GM23248 (cell line): ENCODE data around the gene RALY. TPM values are rescaled to one million over a fixed set of nuclear protein-coding genes. Genes with fewer than 3 reads are reported as not detected.

Experiments
- DNase-seq: peaks from one replicate; pipeline ENCODE4 v3.0.0-alpha.2; 2015
- H2AFZ ChIP-seq: fragments of 200-600 bp; sonication (generic); 2 replicates; pipeline ENCODE4 v1.6.1; 2016; ENCODE audit warnings: antibody characterized with exemption
- H3F3A ChIP-seq: fragments of 200-600 bp; sonication (generic); 2 replicates; pipeline ENCODE4 v1.6.1; 2016; ENCODE audit warnings: mild to moderate bottlenecking, antibody characterized with exemption, mixed run types; ENCODE audit not compliant: insufficient read depth
- H3K27ac ChIP-seq: fragments of 200-600 bp; sonication (generic); 2 replicates; pipeline ENCODE4 v1.5.1; 2016; ENCODE audit warnings: mild to moderate bottlenecking
- H3K27me3 ChIP-seq: fragments of 200-600 bp; sonication (generic); replicated peaks from 2 replicates; pipeline ENCODE4 v1.6.1; 2016; ENCODE audit warnings: mild to moderate bottlenecking; ENCODE audit not compliant: insufficient read depth
- H3K36me3 ChIP-seq: fragments of 200-600 bp; sonication (generic); 2 replicates; pipeline ENCODE4 v1.6.1; 2016; ENCODE audit warnings: low read depth, mild to moderate bottlenecking
- H3K4me1 ChIP-seq: fragments of 200-600 bp; sonication (generic); 2 replicates; pipeline ENCODE4 v1.6.1; 2016; ENCODE audit warnings: mild to moderate bottlenecking; ENCODE audit not compliant: insufficient read depth
- H3K4me2 ChIP-seq: fragments of 200-600 bp; sonication (generic); one replicate; pipeline ENCODE4 v1.6.1; 2016; ENCODE audit warnings: mild to moderate bottlenecking; ENCODE audit not compliant: unreplicated experiment
- H3K4me3 ChIP-seq: fragments of 200-600 bp; sonication (generic); 2 replicates; pipeline ENCODE4 v1.5.1; 2016; ENCODE audit warnings: mild to moderate bottlenecking
- H3K79me2 ChIP-seq: fragments of 200-600 bp; sonication (generic); 2 replicates; pipeline ENCODE4 v1.6.1; 2016; ENCODE audit warnings: mild to moderate bottlenecking; ENCODE audit not compliant: insufficient read depth
- H3K9ac ChIP-seq: fragments of 200-600 bp; sonication (generic); 2 replicates; pipeline ENCODE4 v1.6.1; 2016; ENCODE audit warnings: mild to moderate bottlenecking
- H3K9me2 ChIP-seq: fragments of 200-600 bp; sonication (generic); 2 replicates; pipeline ENCODE4 v1.6.1; 2016; ENCODE audit warnings: mixed run types, mild to moderate bottlenecking, moderate library complexity; ENCODE audit not compliant: insufficient read depth
- H3K9me3 ChIP-seq: fragments of 200-600 bp; sonication (generic); one replicate; pipeline ENCODE4 v1.6.1; 2017; ENCODE audit warnings: low read depth
- H4K20me1 ChIP-seq: fragments of 200-600 bp; sonication (generic); 2 replicates; pipeline ENCODE4 v1.6.0; 2016; ENCODE audit not compliant: insufficient read depth
- EZH2 ChIP-seq: fragments of 200-600 bp; sonication (generic); IDR thresholded peaks from 2 replicates; pipeline ENCODE4 v1.6.1; 2018; ENCODE audit warnings: antibody characterized with exemption, mild to moderate bottlenecking; ENCODE audit not compliant: insufficient read depth, poor library complexity, severe bottlenecking
- EZH2phosphoT487 ChIP-seq: fragments of 200-600 bp; sonication (generic); IDR thresholded peaks from 2 replicates; pipeline ENCODE4 v1.6.1; 2018; ENCODE audit warnings: antibody characterized with exemption, moderate library complexity, mild to moderate bottlenecking, low read depth; ENCODE audit not compliant: insufficient read depth
- WGBS, 2 experiments: methylation state at CpG; one replicate each; pipeline ENCODE4 v1.1.6; 2015 to 2017; ENCODE audit warnings: low lambda C conversion rate in 2 of 2, low coverage in 1 of 2; ENCODE audit errors: missing lambda C conversion rate in 2 of 2; 5-methylcytosine and 5-hydroxymethylcytosine counted together
- in situ Hi-C: fragments of 300-500 bp; cut with MboI; formaldehyde crosslinking; loops from 2 replicates; pipeline ENCODE4 v1.15.0; 2020
- polyA plus RNA-seq: library from polyadenylated mRNA; unstranded; fragments of >200 nt; fragmentation: Nextera tagmentation; extraction: Ambion mirVana; gene quantifications from 2 replicates; pipeline ENCODE4 v1.2.1, GENCODE V29; 2016
- total RNA-seq: library from RNA; depleted of rRNA; stranded (reverse); fragments of >200 nt; shearing (Covaris generic); gene quantifications from 2 replicates; pipeline ENCODE4 v1.2.3, GENCODE V29; 2014

RALY gene
- total and polyA plus RNA-seq, 2 experiments from 2014 or later, result 66.3 to 107 TPM

- WGBS, 2 experiments, result 86 to 91% methylated on average over 4 of the region's 4 CpGs
- Histone ChIP-seq H3F3A (peaks cover 8% of the 10 kb centered on the region; the same call in 1 of the 2 replicates), H3K9me3 (no peaks in the 10 kb centered on the region), H3K4me2 (no peak overlapping the region), H3K9ac (no peak overlapping the region), H3K27ac (no peak overlapping the region), H3K79me2 (peaks cover 100% of the 10 kb centered on the region), H3K9me2 (no peaks in the 10 kb centered on the region), H3K4me1 (peaks cover 17% of the 10 kb centered on the region), H3K4me3 (no peak overlapping the region), H2AFZ (no peak overlapping the region), H3K36me3 (no peaks in the 10 kb centered on the region), H4K20me1 (peaks cover 17% of the 10 kb centered on the region; the same call in 1 of the 2 replicates), H3K27me3 (no peaks in the 10 kb centered on the region)
- in situ Hi-C loops, result no loop called here
- no peak for DNase-seq
- TF ChIP-seq EZH2phosphoT487, result no peak
- TF ChIP-seq EZH2, result no peak
These were observed 47.5 kb downstream of the RALY start for GRCh38 chr20:34041226-34041625.

GRCh38 chr20:34042262-34042661 is 48.6 kb downstream of the RALY start:
- H3K27ac ChIP-seq, result no peak overlapping the region
- H3K4me3 ChIP-seq, result no peak overlapping the region
- H3K4me1 ChIP-seq, result peaks cover 13% of the 10 kb centered on the region
- no peak overlapping the region for H3K4me2 ChIP-seq
- peaks cover 3% of the 10 kb centered on the region; the same call in 1 of the 2 replicates for H3F3A ChIP-seq
- no peak overlapping the region for H3K9ac ChIP-seq
- H4K20me1 ChIP-seq, result peaks cover 15% of the 10 kb centered on the region; the same call in 1 of the 2 replicates
- H2AFZ ChIP-seq, result no peak overlapping the region
- TF ChIP-seq EZH2phosphoT487, result no peak
- TF ChIP-seq EZH2, result no peak
- DNase-seq, result no peak
- in situ Hi-C loops, result no loop called here
- WGBS, 2 experiments, result 90 to 92% methylated on average over 4 of the region's 4 CpGs
- no peaks in the 10 kb centered on the region for H3K27me3 ChIP-seq
- peaks cover 99% of the 10 kb centered on the region for H3K79me2 ChIP-seq
- no peaks in the 10 kb centered on the region for H3K36me3 ChIP-seq
- H3K9me3 ChIP-seq, result no peaks in the 10 kb centered on the region
- no peaks in the 10 kb centered on the region for H3K9me2 ChIP-seq

- H3K27ac ChIP-seq, result no peak overlapping the region
- in situ Hi-C loops, result no loop called here
- no peaks in the 10 kb centered on the region for H3K36me3 ChIP-seq
These were observed 49.3 kb downstream of the RALY start for GRCh38 chr20:34043025-34043424.

GRCh38 chr20:34045294-34045693 is 51.6 kb downstream of the RALY start:
- no peak overlapping the region for H3K27ac ChIP-seq
- H3K9ac ChIP-seq, result no peak overlapping the region
- TF ChIP-seq EZH2 (no peak), EZH2phosphoT487 (no peak)
- H3K79me2 ChIP-seq, result peaks cover 99% of the 10 kb centered on the region
- peaks cover 14% of the 10 kb centered on the region; the same call in 1 of the 2 replicates for H4K20me1 ChIP-seq
- H3K4me2 ChIP-seq, result no peak overlapping the region
- in situ Hi-C loops, result no loop called here
- WGBS, 2 experiments, result 14 to 15% methylated on average over 2 of the region's 2 CpGs
- H3K4me3 ChIP-seq, result no peak overlapping the region
- H3K9me2 ChIP-seq, result no peaks in the 10 kb centered on the region
- no peaks in the 10 kb centered on the region for H3K9me3 ChIP-seq
- H3K27me3 ChIP-seq, result no peaks in the 10 kb centered on the region
- no peaks in the 10 kb centered on the region for H3K36me3 ChIP-seq
- H3K4me1 ChIP-seq, result no peaks in the 10 kb centered on the region
- H3F3A ChIP-seq, result no peaks in the 10 kb centered on the region
- peak; percentile 33 for DNase-seq
- no peak overlapping the region for H2AFZ ChIP-seq

More at GRCh38 chr20:34043025-34043424, 49.3 kb downstream of the RALY start:
- H2AFZ ChIP-seq, result no peak overlapping the region
- H3K4me2 ChIP-seq, result no peak overlapping the region
- H3F3A ChIP-seq, result peaks cover 2% of the 10 kb centered on the region; the same call in 1 of the 2 replicates
- peaks cover 5% of the 10 kb centered on the region for H3K4me1 ChIP-seq
- TF ChIP-seq EZH2 (no peak), EZH2phosphoT487 (no peak)
- DNase-seq, result no peak
- no peak overlapping the region for H3K9ac ChIP-seq
- H3K9me2 ChIP-seq, result no peaks in the 10 kb centered on the region
- no peak overlapping the region for H3K4me3 ChIP-seq
- H4K20me1 ChIP-seq, result peaks cover 20% of the 10 kb centered on the region; the same call in 1 of the 2 replicates
- no peaks in the 10 kb centered on the region for H3K9me3 ChIP-seq
- H3K79me2 ChIP-seq, result peaks cover 99% of the 10 kb centered on the region
- no peaks in the 10 kb centered on the region for H3K27me3 ChIP-seq
